ENCODE results near the gene NMB. TPM values are rescaled to one million over a fixed set of nuclear protein-coding genes. Genes with fewer than 3 reads are reported as not detected.
"Not testable (repeated sequence)": the region's sequence is repeated elsewhere in the genome, so short reads cannot be mapped to it uniquely, and the experiment has no call there.

Gene NMB
- total RNA-seq, 1 donor = 6.9 TPM

DNA sequence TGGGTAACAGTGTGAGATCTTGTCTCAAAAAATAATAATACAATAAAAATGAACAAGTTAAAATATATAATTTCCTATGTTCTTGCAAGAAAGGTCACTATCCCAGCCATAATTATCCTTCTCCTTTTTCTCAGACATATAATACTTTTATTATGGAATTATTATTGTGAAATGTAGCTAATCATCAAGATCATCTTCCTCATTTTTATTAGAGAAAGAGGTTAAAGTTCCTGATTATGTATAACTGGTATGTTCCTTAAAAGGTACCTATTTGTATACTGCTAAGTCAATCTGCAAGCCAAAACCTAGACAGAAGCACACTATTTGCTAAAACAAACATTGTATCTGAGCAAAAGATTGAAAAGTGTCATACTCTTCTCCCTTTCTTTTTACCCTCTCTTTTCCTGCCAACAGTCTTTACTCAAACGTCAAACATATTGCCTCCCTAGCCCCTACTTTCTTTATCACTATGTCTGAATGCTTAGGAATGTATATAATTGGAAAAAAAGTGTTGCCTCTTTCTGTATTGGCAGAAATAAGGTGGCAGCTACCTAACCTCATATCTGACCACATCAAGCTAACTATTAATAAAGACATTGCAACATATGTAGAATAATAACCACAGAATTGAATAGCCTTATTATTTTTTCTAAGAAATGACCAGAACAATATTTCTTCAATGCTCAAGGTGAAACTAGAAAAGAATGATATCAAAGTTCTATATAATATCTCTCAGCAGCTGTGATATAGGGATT lies 39.4 kb upstream of the NMB start:
- no peak overlapping the region for H2AFZ ChIP-seq (ENCODE audit: low read length)
- no peaks in the 10 kb centered on the region for H3K4me1 ChIP-seq (ENCODE audit: insufficient read depth, low read length)
- no peaks in the 10 kb centered on the region for H3K9me3 ChIP-seq (ENCODE audit: low read depth, low read length)
- peaks cover 7% of the 10 kb centered on the region for H4K20me1 ChIP-seq (ENCODE audit: insufficient read depth, low read length)
- DNase-seq (ENCODE audit: insufficient read length, low spot score, missing footprints) = no peak
- no peak overlapping the region for H3K4me3 ChIP-seq (ENCODE audit: insufficient read depth, low read length)
- no peak overlapping the region for H3K4me2 ChIP-seq (ENCODE audit: insufficient read depth, low read length)
- peaks cover 96% of the 10 kb centered on the region for H3K79me2 ChIP-seq (ENCODE audit: insufficient read depth, low read length)
- no peaks in the 10 kb centered on the region for H3K36me3 ChIP-seq (ENCODE audit: insufficient read depth, low read length)
- H3K27ac ChIP-seq (ENCODE audit: low read depth, low read length) = no peak overlapping the region
- TF ChIP-seq, protein P1, sequence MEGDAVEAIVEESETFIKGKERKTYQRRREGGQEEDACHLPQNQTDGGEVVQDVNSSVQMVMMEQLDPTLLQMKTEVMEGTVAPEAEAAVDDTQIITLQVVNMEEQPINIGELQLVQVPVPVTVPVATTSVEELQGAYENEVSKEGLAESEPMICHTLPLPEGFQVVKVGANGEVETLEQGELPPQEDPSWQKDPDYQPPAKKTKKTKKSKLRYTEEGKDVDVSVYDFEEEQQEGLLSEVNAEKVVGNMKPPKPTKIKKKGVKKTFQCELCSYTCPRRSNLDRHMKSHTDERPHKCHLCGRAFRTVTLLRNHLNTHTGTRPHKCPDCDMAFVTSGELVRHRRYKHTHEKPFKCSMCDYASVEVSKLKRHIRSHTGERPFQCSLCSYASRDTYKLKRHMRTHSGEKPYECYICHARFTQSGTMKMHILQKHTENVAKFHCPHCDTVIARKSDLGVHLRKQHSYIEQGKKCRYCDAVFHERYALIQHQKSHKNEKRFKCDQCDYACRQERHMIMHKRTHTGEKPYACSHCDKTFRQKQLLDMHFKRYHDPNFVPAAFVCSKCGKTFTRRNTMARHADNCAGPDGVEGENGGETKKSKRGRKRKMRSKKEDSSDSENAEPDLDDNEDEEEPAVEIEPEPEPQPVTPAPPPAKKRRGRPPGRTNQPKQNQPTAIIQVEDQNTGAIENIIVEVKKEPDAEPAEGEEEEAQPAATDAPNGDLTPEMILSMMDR (IDR thresholded peaks at IDR 0.05; ENCODE audit: extremely low read depth, low read depth, low read length) = no peak
- no peaks in the 10 kb centered on the region for H3K27me3 ChIP-seq (ENCODE audit: insufficient read depth, low read length)

DNA sequence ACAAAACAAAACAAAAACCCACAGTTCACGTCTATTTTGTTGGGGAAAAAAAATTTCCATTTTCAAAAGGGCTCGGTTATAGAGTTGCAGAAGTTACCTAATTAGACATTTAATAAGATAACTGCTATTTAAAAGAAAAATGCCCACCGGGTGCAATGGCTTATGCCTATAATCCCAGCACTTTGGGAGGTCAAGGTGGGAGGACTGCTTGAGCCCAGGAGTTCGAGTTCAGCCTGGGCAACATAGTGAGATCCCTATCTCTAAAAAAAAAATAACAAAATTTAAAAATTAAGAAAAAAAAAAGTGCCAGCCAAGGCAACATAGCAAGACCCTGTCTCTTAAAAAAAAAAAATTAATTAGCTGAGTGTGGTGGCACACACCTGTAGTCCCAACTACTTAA lies 38.8 kb upstream of the NMB start:
- Histone ChIP-seq H2AFZ (ENCODE audit: low read length) (no peak overlapping the region), H3K27ac (ENCODE audit: low read depth, low read length) (no peak overlapping the region), H3K36me3 (ENCODE audit: insufficient read depth, low read length) (no peaks in the 10 kb centered on the region), H3K4me1 (ENCODE audit: insufficient read depth, low read length) (no peaks in the 10 kb centered on the region), H3K79me2 (ENCODE audit: insufficient read depth, low read length) (peaks cover 96% of the 10 kb centered on the region), H3K9me3 (ENCODE audit: low read depth, low read length) (no peaks in the 10 kb centered on the region), H3K4me2 (ENCODE audit: insufficient read depth, low read length) (no peak overlapping the region), H3K27me3 (ENCODE audit: insufficient read depth, low read length) (no peaks in the 10 kb centered on the region), H4K20me1 (ENCODE audit: insufficient read depth, low read length) (peaks cover 12% of the 10 kb centered on the region), H3K4me3 (ENCODE audit: insufficient read depth, low read length) (no peak overlapping the region)
- TF ChIP-seq, protein P1 (IDR thresholded peaks at IDR 0.05; ENCODE audit: extremely low read depth, low read depth, low read length) = no peak
- DNase-seq (ENCODE audit: insufficient read length, low spot score, missing footprints) = no peak

DNA sequence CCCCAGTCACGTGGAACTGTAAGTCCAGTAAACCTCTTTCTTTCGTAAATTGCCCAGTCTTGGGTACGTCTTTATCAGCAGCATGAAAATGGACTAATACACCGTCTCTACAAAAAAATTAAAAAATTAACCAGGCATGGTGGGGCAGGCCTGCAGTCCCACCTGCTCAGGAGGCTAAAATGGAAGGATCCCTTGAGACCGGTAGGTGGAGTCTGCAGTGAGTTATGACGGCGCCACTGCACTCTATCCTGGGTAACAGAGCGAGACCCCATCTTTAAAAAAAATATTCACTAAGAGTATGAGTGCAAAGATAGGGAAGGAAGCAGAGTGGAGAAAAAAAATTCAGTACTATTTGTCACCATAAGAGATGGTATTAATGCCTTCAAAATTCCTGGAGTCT lies 32.3 kb upstream of the NMB start:
- no peaks in the 10 kb centered on the region for H3K27me3 ChIP-seq (ENCODE audit: insufficient read depth, low read length)
- no peak overlapping the region for H3K4me3 ChIP-seq (ENCODE audit: insufficient read depth, low read length)
- no peak overlapping the region for H3K4me2 ChIP-seq (ENCODE audit: insufficient read depth, low read length)
- peaks cover 5% of the 10 kb centered on the region for H4K20me1 ChIP-seq (ENCODE audit: insufficient read depth, low read length)
- no peaks in the 10 kb centered on the region for H3K9me3 ChIP-seq (ENCODE audit: low read depth, low read length)
- peaks cover 71% of the 10 kb centered on the region for H3K79me2 ChIP-seq (ENCODE audit: insufficient read depth, low read length)
- H3K36me3 ChIP-seq (ENCODE audit: insufficient read depth, low read length) = peaks cover 26% of the 10 kb centered on the region
- no peak for DNase-seq (ENCODE audit: insufficient read length, low spot score, missing footprints)
- H2AFZ ChIP-seq (ENCODE audit: low read length) = no peak overlapping the region
- H3K27ac ChIP-seq (ENCODE audit: low read depth, low read length) = no peak overlapping the region
- peaks cover 9% of the 10 kb centered on the region for H3K4me1 ChIP-seq (ENCODE audit: insufficient read depth, low read length)
- TF ChIP-seq, protein P1 (IDR thresholded peaks at IDR 0.05; ENCODE audit: extremely low read depth, low read depth, low read length) = no peak

DNA sequence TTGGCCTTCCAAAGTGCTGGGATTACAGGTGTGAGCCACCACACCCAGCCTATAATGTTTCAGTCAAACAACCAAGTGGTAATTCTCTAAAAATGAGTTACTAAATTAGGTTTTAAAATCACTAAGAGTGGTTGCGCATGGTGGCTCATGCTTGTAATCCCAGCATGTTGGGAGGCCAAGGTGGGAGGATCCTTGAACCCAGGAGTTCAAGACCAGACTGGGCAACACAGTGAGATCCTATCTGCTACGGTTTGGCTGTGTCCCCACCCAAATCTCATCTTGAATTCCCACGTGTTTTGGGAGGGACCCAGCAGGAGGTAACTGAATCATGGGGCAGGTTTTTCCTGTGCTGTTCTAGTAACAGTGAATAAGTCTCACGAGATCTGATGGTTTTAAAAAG lies 31.9 kb upstream of the NMB start:
- no peak overlapping the region for H3K4me2 ChIP-seq (ENCODE audit: insufficient read depth, low read length)
- H3K4me3 ChIP-seq (ENCODE audit: insufficient read depth, low read length) = no peak overlapping the region
- H2AFZ ChIP-seq (ENCODE audit: low read length) = no peak overlapping the region
- peaks cover 12% of the 10 kb centered on the region for H3K4me1 ChIP-seq (ENCODE audit: insufficient read depth, low read length)
- H3K36me3 ChIP-seq (ENCODE audit: insufficient read depth, low read length) = peaks cover 26% of the 10 kb centered on the region
- DNase-seq (ENCODE audit: insufficient read length, low spot score, missing footprints) = no peak
- H3K27me3 ChIP-seq (ENCODE audit: insufficient read depth, low read length) = no peaks in the 10 kb centered on the region
- peaks cover 5% of the 10 kb centered on the region for H4K20me1 ChIP-seq (ENCODE audit: insufficient read depth, low read length)
- TF ChIP-seq, protein P1 (IDR thresholded peaks at IDR 0.05; ENCODE audit: extremely low read depth, low read depth, low read length) = no peak
- no peak overlapping the region for H3K27ac ChIP-seq (ENCODE audit: low read depth, low read length)
- peaks cover 67% of the 10 kb centered on the region for H3K79me2 ChIP-seq (ENCODE audit: insufficient read depth, low read length)
- no peaks in the 10 kb centered on the region for H3K9me3 ChIP-seq (ENCODE audit: low read depth, low read length)

DNA sequence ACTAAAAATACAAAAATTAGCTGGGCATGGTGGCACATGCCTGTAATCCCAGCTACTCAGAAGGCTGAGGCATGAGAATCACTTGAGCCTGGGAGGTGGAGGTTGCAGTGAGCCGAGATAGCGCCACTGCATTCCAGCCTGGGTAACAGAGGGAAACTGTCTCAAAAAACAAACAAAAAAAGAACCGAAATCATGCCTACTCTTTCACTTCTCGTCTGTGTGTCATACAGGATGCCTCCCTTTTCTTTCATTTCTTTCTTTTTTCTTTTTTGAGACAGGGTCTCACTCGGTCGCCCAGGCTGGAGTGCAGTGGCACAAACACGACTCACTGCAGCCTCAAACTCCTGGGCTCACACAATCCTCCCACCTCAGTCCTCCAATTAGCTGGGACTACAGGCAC lies 28.4 kb upstream of the NMB start:
- not testable (repeated sequence) for H4K20me1 ChIP-seq (ENCODE audit: insufficient read depth, low read length); H3K4me3 ChIP-seq (ENCODE audit: insufficient read depth, low read length); H3K27ac ChIP-seq (ENCODE audit: low read depth, low read length); H3K9me3 ChIP-seq (ENCODE audit: low read depth, low read length); H3K4me2 ChIP-seq (ENCODE audit: insufficient read depth, low read length); DNase-seq (ENCODE audit: insufficient read length, low spot score, missing footprints); H3K27me3 ChIP-seq (ENCODE audit: insufficient read depth, low read length); H2AFZ ChIP-seq (ENCODE audit: low read length)
- Histone ChIP-seq H3K4me1 (ENCODE audit: insufficient read depth, low read length) (peaks cover 27% of the 10 kb centered on the region), H3K79me2 (ENCODE audit: insufficient read depth, low read length) (peaks cover 52% of the 10 kb centered on the region), H3K36me3 (ENCODE audit: insufficient read depth, low read length) (peaks cover 39% of the 10 kb centered on the region)
